ENCODE results near the gene AMH. TPM values are rescaled to one million over a fixed set of nuclear protein-coding genes. Genes with fewer than 3 reads are reported as not detected.

Gene AMH
- total and polyA plus RNA-seq, 2 of the 13 experiments (the other 11 are each of a cell fraction or from before 2014, with no cell fraction given), result 0.03 to 0.18 TPM

DNA sequence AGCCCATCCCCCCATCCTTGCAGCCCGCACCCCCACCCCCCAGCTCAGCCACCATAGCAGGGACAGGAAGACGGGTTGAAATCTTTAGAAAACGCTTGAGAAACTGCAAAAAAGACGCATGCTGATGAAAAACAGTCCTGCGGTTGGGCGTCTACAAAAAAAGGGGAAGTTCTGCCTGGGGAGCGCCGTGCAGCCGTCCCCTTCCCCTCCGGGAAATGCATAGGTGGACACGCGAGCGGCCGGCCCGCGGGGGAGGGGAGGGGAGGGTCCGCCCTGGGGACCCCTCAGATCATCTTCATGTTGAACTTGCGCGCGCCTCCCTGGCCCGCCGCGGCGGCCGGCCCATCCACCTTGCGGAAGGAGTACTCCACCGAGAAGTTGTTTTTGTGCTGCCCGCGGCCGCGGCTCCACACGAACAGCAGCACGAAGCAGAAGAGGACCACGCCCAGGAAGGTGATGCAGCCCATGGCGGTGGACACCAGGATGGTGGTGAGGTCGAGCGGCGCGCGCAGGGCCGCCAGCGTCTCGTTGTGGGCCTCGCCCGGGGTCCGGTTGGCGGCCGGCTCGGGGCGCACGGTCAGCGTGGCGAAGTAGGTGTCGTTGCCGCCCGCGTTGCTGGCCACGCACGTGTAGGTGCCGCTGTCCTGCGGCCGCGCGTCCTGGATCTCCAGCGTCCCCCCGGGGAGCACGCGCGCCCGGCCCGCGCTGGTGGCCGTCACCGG is 40.8 kb downstream of the AMH start (continued):
- TF ChIP-seq SP140L (CRISPR knock-in tag; IDR thresholded peaks at IDR 0.05; ENCODE audit: borderline replicate concordance) (no peak), ZNF562 (CRISPR knock-in tag; IDR thresholded peaks at IDR 0.05; ENCODE audit: borderline replicate concordance) (no peak), YEATS2 (CRISPR knock-in tag; IDR thresholded peaks at IDR 0.05; ENCODE audit: borderline replicate concordance) (no peak)
- TF ChIP-seq, protein P1, sequence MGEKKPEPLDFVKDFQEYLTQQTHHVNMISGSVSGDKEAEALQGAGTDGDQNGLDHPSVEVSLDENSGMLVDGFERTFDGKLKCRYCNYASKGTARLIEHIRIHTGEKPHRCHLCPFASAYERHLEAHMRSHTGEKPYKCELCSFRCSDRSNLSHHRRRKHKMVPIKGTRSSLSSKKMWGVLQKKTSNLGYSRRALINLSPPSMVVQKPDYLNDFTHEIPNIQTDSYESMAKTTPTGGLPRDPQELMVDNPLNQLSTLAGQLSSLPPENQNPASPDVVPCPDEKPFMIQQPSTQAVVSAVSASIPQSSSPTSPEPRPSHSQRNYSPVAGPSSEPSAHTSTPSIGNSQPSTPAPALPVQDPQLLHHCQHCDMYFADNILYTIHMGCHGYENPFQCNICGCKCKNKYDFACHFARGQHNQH (CRISPR knock-in tag; IDR thresholded peaks at IDR 0.05), result no peak
- TF ChIP-seq, protein P2, sequence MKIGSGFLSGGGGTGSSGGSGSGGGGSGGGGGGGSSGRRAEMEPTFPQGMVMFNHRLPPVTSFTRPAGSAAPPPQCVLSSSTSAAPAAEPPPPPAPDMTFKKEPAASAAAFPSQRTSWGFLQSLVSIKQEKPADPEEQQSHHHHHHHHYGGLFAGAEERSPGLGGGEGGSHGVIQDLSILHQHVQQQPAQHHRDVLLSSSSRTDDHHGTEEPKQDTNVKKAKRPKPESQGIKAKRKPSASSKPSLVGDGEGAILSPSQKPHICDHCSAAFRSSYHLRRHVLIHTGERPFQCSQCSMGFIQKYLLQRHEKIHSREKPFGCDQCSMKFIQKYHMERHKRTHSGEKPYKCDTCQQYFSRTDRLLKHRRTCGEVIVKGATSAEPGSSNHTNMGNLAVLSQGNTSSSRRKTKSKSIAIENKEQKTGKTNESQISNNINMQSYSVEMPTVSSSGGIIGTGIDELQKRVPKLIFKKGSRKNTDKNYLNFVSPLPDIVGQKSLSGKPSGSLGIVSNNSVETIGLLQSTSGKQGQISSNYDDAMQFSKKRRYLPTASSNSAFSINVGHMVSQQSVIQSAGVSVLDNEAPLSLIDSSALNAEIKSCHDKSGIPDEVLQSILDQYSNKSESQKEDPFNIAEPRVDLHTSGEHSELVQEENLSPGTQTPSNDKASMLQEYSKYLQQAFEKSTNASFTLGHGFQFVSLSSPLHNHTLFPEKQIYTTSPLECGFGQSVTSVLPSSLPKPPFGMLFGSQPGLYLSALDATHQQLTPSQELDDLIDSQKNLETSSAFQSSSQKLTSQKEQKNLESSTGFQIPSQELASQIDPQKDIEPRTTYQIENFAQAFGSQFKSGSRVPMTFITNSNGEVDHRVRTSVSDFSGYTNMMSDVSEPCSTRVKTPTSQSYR (CRISPR knock-in tag; IDR thresholded peaks at IDR 0.05; ENCODE audit: borderline replicate concordance), result no peak
- TF ChIP-seq, protein P3, sequence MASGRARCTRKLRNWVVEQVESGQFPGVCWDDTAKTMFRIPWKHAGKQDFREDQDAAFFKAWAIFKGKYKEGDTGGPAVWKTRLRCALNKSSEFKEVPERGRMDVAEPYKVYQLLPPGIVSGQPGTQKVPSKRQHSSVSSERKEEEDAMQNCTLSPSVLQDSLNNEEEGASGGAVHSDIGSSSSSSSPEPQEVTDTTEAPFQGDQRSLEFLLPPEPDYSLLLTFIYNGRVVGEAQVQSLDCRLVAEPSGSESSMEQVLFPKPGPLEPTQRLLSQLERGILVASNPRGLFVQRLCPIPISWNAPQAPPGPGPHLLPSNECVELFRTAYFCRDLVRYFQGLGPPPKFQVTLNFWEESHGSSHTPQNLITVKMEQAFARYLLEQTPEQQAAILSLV (CRISPR knock-in tag; IDR thresholded peaks at IDR 0.05; ENCODE audit: borderline replicate concordance), result no peak

Data from HepG2 (cell line).